Upper lobe of left lung (tissue), 4 donors: ENCODE measurements around the gene KPNA5.

Source experiments
- POLR2A ChIP-seq, 4 donors: fragments of 450-650 bp; IDR thresholded peaks; one replicate each; pipeline ENCODE4 v1.5.1; 2016 to 2017; ENCODE audit warnings: antibody characterized with exemption in 4 of 4, mild to moderate bottlenecking in 2 of 4
- TF ChIP-seq, protein P1 (sequence below), 6 experiments: fragments of 450-650 bp in 4 of 6; fragments of 200-600 bp in 2 of 6; sonication (generic) in 2 of 6; IDR thresholded peaks; one replicate each; pipeline ENCODE4 v1.5.1; 2016 to 2019; ENCODE audit warnings: antibody characterized with exemption in 6 of 6

DNA sequence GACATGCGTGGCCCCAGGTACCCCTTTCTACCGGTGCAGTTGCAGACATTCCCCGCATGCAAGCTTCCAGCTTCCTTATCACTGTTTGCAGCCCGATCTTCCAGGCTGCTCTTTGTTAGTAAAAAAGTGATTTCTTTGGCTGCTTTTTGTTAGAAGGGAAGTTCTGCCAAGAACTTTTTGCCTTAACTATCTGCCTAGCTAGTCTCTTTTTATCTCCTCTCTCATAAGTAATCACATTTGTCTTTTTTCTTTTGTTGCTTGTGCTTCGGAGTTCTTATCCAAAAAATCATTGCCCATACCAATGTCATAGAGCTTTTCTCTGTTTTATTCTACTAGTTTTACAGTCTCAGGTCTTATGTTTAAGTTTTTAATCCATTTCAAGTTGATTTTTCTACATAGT lies 64.2 kb downstream of the KPNA5 start:
- TF ChIP-seq, protein P1, sequence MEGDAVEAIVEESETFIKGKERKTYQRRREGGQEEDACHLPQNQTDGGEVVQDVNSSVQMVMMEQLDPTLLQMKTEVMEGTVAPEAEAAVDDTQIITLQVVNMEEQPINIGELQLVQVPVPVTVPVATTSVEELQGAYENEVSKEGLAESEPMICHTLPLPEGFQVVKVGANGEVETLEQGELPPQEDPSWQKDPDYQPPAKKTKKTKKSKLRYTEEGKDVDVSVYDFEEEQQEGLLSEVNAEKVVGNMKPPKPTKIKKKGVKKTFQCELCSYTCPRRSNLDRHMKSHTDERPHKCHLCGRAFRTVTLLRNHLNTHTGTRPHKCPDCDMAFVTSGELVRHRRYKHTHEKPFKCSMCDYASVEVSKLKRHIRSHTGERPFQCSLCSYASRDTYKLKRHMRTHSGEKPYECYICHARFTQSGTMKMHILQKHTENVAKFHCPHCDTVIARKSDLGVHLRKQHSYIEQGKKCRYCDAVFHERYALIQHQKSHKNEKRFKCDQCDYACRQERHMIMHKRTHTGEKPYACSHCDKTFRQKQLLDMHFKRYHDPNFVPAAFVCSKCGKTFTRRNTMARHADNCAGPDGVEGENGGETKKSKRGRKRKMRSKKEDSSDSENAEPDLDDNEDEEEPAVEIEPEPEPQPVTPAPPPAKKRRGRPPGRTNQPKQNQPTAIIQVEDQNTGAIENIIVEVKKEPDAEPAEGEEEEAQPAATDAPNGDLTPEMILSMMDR (IDR thresholded peaks at IDR 0.05): no peak
- TF ChIP-seq POLR2A (IDR thresholded peaks at IDR 0.05): no peak
